ENCODE data around the gene EXT2.

EXT2 gene

DNA sequence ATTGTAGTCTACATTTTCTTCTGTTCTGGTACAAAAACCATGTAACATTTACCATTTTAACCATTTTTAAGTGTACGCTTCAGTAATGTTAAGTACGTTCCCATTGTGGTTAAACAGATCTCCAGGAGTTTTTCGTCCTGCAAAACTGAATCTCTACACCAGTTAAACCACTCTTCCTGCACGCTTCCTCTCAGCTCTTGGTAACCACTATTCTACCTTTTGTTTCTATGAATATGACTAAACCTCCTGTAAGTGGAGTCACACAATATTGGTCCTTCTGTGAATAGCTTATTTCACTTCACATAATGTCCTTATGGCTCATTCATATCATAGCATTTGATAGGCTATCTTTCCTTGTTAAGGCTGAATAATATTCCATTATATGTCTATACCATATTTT is 7.1 kb upstream of the EXT2 start:
- DNase-seq, result no peak

DNA sequence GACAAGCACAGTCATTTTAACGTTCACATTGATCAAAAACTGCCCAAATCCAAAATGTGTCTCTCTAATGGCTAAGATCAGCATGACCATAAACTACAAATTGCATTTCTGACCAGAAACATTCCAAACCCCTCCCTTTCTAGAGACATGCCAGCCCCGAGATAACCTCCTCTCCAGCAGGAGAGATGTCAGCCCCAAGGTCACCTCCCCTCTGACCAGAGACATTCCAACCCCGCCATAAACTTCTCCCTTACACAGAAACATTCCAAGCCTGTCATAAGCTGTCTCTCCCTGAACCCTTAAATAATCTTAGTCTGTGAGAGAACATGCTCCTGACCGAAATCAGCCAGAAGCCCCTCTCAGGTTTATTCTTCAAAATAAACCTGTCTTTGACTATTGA is 6.6 kb upstream of the EXT2 start:
- no peak for DNase-seq

DNA sequence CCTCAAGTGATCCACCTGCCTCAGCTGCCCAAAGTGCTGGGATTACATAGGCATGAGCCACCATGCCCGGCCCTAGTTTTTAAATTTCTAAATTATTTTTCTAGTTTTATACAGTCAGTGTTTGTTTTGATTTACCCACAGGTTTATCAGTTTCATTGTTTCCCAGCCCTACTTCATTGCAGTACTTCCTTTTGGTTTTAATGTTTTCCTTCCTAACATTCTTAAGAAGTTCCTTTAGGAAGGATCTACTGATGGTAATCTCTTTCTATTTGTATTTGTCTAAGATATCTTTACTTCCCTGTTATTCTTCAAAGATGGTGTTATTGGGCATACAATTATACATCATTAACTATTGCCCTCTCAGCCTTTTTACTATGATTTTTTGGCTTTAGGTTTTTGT is 4.9 kb upstream of the EXT2 start:
- no peak for DNase-seq

DNA sequence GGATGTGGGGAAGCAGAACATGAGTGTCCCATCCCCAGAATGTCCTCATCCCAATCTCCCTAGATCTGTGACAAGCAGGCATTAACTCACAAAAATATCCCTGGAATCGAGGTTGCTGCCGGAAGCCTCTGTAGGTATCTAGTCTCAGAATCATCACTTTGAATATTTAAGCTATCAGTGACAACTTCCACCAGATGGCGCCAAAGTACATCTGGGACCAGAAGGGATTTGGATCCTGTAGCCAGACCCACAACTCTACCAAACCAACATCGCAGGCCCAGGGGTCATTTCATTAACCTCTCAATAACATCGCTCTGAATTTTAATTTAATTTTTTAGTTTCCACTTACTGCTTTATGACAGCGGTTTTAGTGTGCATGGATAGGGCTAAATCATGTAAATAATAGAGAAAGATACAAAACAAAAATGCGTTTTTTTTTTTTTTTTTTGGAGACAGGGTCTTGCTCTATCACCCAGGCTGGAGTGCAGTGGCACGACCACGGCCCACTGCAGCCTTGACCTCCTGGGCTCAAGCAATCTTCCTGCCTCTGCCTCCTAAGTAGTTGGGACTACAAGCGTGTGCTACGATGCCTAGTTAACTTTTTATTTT is 1.1 kb upstream of the EXT2 start:
- peak; percentile 83 for DNase-seq

DNA sequence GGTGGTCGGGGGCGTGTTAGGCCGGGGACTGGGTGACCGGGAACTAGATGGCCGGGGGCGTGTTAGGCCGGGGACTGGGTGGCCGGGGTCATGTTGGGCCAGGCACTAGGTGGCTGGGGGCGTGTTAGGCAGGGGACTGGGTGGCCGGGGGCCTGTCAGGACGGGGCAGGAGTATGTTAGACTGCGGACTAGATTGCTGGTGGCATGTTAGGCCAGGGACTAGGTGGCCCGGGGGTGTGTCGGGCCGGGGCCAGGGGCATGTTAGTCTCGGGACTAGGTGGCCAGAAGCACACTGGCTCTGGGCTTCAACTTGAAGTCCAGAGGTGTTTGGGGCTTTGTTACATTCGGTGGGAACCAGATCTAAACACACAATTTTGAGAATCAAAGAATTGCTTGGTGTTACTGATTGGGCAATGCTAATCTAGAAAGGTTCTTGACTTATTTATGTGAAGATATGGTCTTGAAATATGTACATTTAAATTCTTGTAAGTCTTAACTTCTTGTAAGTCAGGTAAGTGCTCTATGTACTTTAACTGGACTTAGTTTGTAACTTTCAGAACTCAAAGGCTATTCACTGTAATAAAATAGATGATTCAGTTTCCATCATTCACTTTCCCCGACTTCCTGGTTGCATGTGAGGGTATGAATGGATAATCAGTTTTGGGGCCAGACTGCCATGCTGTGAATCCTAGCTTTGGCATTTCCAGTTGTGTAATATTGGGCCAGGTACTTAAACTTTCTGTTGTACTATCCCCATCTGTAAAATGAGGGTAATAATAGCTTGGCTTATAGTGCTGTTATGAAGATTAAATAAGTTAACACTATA is 1.1 kb downstream of the EXT2 start:
- DNase-seq, result no peak

DNA sequence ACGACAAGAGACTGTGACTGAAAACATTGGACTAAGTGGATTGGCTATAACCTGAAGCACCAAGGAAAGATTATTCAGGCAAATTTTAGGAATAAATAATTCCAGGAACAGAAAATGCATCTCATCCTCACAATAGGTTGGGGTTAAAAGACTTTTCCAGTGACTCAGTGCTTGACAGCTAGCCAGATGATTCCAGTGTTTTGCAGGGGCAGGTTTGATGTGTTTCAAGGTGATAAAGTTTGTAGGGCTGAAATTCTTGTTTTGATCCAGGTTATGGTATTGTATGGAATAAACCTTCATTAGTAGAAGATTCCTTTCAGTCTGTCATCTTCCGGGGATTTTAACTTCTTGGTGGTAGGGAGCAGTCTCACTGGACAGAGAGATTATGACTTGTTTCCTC is 2.3 kb downstream of the EXT2 start:
- DNase-seq, result no peak

DNA sequence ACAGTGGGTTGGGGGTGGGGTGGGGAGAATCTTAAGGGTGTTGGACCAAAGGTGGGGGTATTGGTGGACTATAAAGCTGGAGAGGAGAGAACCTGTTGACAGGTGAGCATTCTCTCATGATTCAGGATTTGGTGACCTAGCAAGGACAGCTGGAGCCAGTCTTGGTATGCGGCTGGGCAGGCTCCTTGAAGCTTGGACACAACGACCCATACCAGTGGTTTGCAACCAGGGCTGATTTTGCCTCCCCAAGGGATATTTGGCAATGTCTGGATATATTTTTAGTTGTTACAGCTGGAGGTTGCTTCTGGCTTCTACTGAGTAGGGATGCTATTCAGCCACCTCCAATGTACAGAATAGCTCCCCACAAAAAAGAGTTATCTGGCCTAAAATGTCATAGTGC is 5.6 kb downstream of the EXT2 start:
- no peak for DNase-seq

DNA sequence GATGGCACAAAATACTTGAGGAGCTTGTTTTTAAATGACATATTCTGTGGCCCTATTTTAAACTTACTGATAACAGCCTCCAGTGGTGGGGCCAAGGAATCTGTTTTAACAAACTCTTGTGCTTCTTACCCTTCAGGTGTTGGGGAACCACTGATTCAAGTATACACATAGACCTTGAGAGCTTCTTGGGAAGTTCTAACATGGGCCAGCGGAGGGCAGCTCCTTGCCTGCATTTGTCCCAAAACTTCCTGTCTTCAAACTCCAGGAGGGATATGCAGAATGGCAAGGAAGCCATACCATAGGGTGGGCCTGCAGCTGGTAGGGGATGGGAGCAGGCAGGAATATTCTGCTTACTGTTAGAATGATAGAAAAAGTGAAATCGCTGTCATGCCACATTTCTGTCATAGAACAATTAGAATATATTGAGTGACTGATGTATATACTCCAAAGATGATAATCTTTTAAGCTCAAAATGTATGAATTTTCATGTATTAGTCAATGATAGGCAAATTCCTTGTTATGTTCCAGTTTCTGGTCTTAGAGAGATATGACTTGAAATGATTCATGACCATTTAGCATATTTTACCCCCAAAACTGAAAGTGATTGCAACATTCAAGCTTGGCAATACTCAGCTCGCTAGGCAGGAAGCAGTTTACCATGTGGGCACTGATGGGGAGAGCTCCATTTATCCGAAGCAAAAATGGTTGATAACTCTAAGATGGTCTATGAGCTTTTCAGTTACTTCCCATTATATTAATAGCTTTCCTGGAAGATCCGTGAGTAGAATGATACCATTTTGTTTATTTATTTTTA is 9.2 kb downstream of the EXT2 start:
- DNase-seq, result no peak

DNA sequence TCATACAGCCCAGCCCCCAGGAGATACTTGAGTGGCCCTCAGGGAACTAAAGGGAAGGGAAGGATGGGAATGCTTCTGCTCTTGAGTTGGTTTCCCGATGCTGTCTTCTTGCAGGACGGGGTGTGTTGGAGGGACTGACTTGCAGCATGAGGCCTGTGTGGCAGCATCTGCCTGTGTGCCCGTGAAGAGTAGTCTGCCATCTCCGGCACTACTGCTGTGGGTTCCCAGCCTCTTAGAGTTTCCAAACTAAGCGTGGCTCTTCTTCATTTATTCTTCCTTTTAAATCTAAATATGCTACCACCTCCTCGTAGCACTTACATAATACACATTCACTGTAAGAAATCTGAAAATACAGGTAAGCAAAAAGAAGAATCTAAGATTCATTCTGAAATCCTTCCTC is 12.8 kb downstream of the EXT2 start:
- no peak for DNase-seq

DNA sequence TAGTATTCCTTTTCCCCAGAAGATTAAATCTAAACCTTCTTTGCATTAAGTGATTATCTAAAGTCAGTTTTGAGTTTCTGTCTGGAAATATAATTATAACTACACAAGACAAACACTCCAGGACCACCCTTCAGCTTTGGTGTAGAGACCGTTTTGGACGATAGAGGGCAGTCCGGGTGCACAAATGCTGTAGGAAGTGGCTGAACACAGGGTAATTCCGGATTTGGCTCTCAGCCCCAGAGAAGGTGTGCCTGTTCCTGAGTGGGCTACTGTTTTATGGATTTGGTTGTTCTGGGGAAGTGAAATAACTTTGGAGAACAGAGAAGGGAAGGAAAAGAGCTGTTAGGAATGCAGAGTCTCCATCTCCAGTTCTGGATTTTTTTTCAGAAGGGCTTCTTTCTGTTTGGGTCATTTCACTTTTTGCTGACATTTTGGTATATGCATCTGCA is 14.8 kb downstream of the EXT2 start:
- DNase-seq, result peak; percentile 27

DNA sequence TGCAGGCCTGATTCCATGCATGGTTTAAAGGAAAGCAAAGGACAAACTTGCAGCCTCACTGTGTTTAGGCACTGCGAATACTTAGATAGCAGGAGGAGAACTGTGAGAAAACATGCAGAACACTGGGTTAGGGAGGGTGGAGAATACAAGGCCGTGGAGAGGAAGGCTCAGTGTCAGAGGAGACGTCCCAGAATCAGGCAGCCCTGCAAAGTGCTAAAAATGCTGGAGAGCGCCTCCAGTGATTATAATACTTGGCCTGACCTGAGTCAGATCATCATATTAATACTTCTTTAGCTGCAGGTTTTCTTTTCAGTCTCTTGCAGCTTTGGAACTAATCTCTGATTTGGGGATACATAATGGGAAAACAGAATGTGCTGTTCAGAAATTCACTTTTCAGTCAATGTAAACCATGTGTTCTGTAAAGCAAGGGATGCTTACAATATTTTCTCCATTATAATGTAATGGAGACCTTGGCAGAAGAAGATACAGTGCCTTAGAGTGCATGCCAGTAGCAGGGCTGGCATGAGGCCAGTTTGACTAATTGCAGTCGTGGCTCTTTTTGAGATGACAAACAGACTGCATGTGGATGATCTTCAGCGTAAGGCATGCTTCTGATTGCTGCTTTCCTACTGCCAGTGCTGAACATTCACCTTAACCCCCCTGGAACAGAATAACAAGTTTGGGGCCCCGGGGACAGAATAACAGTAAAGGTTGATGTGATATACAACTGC is 16.8 kb downstream of the EXT2 start:
- peak; percentile 50 for DNase-seq

DNA sequence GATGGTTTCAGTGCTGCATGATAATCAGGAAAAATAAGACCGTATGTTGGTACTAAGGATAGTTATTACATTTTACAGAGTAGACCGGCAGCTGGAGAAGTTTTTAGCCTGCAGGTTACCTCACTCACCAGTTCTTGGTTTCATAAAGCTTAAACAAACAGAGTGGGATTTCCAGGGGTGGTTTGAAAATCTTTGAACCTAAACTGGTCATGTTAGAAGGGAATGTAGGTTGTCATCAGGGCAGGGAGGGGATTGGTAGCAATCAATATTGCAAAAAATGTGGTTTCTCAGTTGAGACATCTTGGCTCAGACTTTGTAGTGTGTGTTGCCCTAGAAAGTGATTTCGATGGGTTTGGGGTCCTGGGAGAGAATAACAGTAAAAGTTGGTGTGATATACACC is 17.5 kb downstream of the EXT2 start:
- DNase-seq, result no peak

DNA sequence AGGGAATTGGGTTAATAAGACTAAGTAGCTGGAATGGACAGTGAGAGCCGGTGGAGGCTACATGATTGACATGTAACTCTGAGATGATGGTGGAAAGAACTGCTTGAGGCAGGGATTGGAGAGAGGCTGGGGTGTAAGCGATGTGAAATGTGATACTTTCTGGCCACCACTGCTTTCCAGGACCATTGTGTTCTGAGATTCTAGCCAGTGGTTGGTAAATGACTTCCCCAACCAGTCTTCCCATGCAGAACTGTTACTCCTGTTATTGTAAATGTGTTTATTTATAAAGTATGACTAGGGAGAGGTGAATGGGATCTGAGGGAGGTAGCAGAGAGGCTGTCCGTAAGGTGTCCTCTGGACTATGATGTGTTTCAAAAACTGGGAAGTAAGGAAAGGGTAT is 18.1 kb downstream of the EXT2 start:
- DNase-seq, result no peak

DNA sequence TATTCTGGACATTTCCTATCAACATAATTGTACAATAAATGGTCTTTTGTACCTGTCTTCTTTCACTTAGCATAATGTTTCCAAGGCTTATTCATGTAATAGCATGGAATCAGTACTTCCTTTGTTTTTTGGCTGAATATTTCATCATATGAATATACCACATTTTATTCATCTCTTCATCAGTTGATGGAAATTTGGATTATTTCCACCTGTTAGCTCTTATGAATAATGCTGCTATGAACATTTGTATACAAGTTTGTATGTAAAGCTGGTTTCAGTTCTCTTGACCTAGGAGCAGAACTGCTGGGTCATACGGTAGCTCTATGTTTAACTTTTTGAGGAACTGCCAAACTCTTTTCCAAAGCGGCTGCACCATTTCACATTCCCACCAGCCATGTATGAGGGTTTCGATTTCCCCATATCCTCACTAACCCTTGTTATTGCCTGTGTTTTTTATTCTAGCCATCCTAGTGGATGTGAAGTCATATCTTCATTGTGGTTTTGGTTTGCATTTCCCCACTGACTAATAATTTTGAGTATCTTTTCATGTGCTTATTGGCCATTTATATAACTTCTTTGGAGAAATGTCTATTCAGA is 20.9 kb downstream of the EXT2 start:
- no peak for DNase-seq

DNA sequence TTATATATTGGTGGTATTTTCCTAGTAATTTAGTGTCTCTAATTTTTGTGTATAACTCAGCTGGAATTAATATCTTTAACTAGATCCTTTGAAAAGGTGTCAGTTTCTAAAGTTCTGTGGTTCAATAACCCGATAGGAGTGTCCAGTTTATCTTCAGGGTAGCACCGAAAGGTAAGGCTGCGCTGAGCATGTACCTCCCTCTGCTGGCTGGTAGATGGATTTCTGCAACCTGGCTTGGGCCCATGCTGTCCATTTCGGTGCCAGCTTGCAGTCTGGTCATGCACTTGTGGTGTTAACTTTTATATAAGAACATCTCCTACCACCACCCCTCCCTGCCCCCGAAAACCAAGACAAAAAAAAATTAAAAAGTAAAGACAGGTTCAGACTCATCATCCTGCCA is 24.7 kb downstream of the EXT2 start:
- DNase-seq, result no peak

DNA sequence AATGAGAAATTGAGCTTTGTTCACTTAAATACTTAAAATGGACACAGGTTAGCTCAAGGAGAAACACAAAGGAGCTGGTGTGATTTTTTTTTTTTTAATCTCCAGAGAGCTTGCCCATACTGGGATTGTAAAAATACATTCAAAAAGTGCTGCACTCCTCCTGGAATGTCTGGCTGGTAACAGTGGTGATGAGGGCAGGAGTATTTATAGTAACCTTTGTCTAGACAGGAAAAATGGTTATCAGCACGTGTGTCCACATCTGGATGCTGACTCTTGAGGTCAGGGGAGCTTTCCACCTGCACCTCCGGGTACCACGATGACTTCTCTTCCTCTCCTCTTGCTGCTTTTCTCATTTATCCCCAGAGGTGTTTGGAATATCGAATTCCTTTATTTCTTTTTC is 30.1 kb downstream of the EXT2 start:
- DNase-seq, result no peak

DNA sequence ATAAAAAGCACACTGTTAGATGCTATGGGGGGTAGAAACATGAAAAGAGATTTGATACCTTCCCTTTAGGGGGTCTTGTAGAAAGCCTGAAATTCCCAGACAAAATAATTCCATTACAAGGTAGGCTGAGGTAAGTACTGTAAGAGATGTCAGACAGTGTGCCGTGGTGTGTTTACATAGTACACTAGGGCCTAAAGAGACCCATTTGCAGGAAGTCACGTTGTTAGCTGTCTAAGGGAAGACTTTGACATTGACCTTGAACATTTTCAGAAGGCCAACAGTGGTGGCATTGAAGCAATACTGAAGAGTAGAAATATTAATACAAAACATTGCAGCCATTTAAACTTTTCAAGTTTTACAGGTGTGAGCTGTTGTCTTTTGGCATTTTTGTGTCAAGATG is 30.8 kb downstream of the EXT2 start:
- no peak for DNase-seq

DNA sequence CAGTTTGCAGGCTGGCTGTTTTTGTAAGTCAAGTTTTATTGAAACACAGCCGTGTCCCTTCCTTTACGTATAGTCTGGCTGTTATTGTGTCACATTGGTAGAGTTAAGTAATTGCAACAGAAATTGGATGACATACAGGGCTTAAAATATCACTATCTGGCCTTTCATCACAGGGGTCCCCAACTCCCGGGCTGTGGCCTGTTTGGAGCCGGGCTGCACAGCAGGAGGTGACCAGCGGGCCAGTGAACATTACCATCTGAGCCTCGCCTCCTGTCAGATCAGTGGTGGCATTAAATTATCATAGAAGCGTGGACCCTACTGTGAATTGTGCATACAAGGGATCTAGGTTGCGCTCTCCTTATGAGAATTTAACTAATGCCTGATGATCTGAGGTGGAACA is 31.7 kb downstream of the EXT2 start:
- DNase-seq, result no peak

DNA sequence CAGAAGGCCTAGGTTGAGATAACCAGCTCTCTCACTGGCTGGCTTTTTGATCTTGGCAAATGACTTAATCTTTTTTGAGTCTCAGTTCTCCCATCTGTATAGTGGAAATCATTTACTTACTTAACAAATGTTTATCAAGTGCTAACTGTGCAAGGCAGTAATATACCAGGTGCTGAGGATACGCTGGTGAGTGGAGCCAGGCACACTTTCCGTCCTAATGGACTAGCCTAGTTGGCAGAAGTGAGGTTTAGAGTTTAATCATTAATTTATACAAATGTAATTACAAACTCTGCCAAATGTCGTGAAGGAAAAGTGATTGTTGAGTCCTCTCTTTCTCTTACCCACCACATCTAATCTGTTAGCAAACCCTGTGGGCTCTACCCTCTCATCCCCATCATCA is 33.3 kb downstream of the EXT2 start:
- no peak for DNase-seq

DNA sequence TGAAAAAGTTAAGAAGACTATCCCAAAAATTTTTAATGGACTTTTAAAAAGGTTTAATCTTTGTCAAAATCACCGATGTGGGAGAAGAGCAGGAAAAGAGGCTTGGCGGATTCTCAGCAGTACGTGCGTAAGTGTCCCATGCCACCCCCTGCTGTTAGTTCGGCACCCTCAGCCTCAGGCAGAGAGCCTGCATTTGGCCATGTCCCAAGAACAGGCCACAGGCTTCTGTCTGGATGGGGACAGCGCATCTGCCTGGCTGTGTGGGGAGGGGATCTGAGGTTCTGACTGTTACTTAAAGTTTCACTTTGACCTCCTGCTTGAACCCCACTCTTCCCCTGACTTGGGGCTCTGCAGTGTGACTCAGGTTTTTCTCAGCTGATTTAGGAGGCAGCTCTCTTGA is 35.3 kb downstream of the EXT2 start:
- no peak for DNase-seq

DNA sequence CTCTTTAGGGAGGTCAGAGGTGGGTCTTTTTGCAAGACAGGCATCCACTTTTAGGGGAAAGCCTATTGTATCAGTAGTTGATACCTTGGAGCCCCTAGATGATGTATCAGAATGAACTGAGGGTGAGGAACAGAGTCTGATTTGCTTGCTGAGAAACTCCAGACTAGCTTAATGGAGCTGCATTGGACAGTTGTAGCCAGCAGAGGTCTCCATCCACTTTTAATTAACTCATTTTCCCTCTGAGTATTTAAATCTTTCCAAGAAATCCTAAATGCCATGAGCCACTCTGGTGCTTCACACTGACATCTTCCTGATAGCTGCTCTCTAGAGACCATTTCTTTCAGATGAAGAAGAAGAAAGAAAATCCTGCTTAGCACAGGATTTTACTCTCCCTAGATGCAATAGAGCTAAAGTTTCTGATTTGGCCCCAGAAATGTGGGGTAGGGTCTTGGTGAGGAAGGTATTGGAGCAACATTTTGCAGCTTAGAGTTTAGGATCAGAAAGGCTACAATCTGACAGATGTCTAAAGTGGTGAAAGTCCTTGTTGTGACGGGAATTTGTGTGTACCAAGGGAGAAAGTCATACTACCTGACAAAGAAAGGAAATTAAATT is 38.0 kb downstream of the EXT2 start:
- DNase-seq, result no peak

DNA sequence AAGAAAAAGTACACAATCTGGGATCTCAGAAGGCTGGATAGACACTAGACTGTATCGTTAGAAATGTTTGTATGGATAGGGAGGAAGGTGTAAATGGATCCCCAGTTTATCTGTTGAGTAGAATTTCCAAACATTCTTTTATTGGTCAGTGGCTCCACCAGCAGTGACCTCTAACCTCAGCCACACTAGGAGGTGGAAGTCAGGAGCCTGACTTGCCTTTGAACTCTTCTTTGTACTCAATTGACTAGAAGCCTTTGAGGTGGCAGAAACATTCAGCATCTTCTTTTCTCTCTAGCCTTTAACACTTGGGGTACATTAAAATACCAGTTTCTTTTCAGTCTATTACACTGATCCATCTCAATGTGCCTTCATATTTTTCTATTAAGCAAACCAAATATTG is 39.1 kb downstream of the EXT2 start:
- no peak for DNase-seq
